Measurements from ENCODE around the gene GASK1B. TPM values are rescaled to one million over a fixed set of nuclear protein-coding genes. Genes with fewer than 3 reads are reported as not detected.

GASK1B gene
- total RNA-seq, 4 donors from 2014 or later: 1.0 to 23.7 (median 10.6) TPM

- 65% methylated on average over 2 of the region's 2 CpGs for WGBS, 2 donors
- intact Hi-C loops (cut with DNase I): no loop called here
- no peak for DNase-seq
- H3K27ac ChIP-seq: no peak overlapping the region
- H3K9me3 ChIP-seq: no peaks in the 10 kb centered on the region
- no peaks in the 10 kb centered on the region for H3K4me1 ChIP-seq
- no peak for TF ChIP-seq POLR2A (IDR thresholded peaks at IDR 0.05)
- H3K27me3 ChIP-seq: no peaks in the 10 kb centered on the region
- H3K36me3 ChIP-seq: no peaks in the 10 kb centered on the region
- no peak overlapping the region for H3K4me3 ChIP-seq
Measured at GRCh38 chr4:158203436-158203835, 30.6 kb upstream of the GASK1B start.

- H3K27ac ChIP-seq: no peak overlapping the region
- WGBS, 2 donors: 23 to 53% methylated on average over 1 of the region's 1 CpG
- intact Hi-C loops (cut with DNase I): no loop called here
- no peak for DNase-seq
- no peak overlapping the region for H3K4me3 ChIP-seq
- H3K4me1 ChIP-seq: no peaks in the 10 kb centered on the region
- no peaks in the 10 kb centered on the region for H3K9me3 ChIP-seq
- H3K36me3 ChIP-seq: no peaks in the 10 kb centered on the region
- TF ChIP-seq CTCF (IDR thresholded peaks at IDR 0.05) (no peak), POLR2A (IDR thresholded peaks at IDR 0.05) (no peak)
- no peaks in the 10 kb centered on the region for H3K27me3 ChIP-seq
Measured at GRCh38 chr4:158202481-158202880, 29.7 kb upstream of the GASK1B start.

GRCh38 chr4:158201876-158202275 lies 29.1 kb upstream of the GASK1B start:
- H3K9me3 ChIP-seq: no peaks in the 10 kb centered on the region
- DNase-seq: no peak
- intact Hi-C loops (cut with DNase I): no loop called here
- H3K36me3 ChIP-seq: no peaks in the 10 kb centered on the region
- TF ChIP-seq CTCF (IDR thresholded peaks at IDR 0.05) (no peak), POLR2A (IDR thresholded peaks at IDR 0.05) (no peak)
- no peaks in the 10 kb centered on the region for H3K4me1 ChIP-seq
- no peak overlapping the region for H3K27ac ChIP-seq
- no peaks in the 10 kb centered on the region for H3K27me3 ChIP-seq
- H3K4me3 ChIP-seq: no peak overlapping the region

GRCh38 chr4:158201322-158201721 lies 28.5 kb upstream of the GASK1B start:
- Histone ChIP-seq H3K4me1 (no peaks in the 10 kb centered on the region), H3K9me3 (no peaks in the 10 kb centered on the region), H3K4me3 (no peak overlapping the region), H3K27me3 (no peaks in the 10 kb centered on the region), H3K27ac (no peak overlapping the region), H3K36me3 (no peaks in the 10 kb centered on the region)
- 92 to 98% methylated on average over 2 to 4 of the region's 4 CpGs for WGBS, 2 donors
- no peak for TF ChIP-seq POLR2A (IDR thresholded peaks at IDR 0.05)
- no peak for TF ChIP-seq CTCF (IDR thresholded peaks at IDR 0.05)
- intact Hi-C loops (cut with DNase I): no loop called here
- DNase-seq: no peak

GRCh38 chr4:158200214-158200613 lies 27.4 kb upstream of the GASK1B start:
- WGBS, 2 donors: 92 to 95% methylated on average over 3 of the region's 3 CpGs
- no peak for DNase-seq
- TF ChIP-seq POLR2A (IDR thresholded peaks at IDR 0.05) (no peak), CTCF (IDR thresholded peaks at IDR 0.05) (no peak)
- no peaks in the 10 kb centered on the region for H3K27me3 ChIP-seq
- no peaks in the 10 kb centered on the region for H3K36me3 ChIP-seq
- H3K27ac ChIP-seq: no peak overlapping the region
- no peak overlapping the region for H3K4me3 ChIP-seq
- no peaks in the 10 kb centered on the region for H3K9me3 ChIP-seq
- no peaks in the 10 kb centered on the region for H3K4me1 ChIP-seq
- intact Hi-C loops (cut with DNase I): no loop called here

- DNase-seq: no peak
- intact Hi-C loops (cut with DNase I): loop anchor here (10.0 kb wide), 1 partner anchor 58 kb away; no protein-coding TSS in a partner anchor
Measured at GRCh38 chr4:158197194-158197776, 24.5 kb upstream of the GASK1B start.

More at GRCh38 chr4:158197194-158197776, 24.5 kb upstream of the GASK1B start:
- Histone ChIP-seq H3K4me3 (no peak overlapping the region), H3K36me3 (no peaks in the 10 kb centered on the region), H3K27ac (no peak overlapping the region), H3K9me3 (no peaks in the 10 kb centered on the region), H3K4me1 (peaks cover 0 to 10% (median 0%) of the 10 kb centered on the region in 3 donors), H3K27me3 (no peaks in the 10 kb centered on the region)
- TF ChIP-seq CTCF (IDR thresholded peaks at IDR 0.05): no peak
- no peak for TF ChIP-seq POLR2A (IDR thresholded peaks at IDR 0.05)
- WGBS, 2 donors: 75 to 80% methylated on average over 5 of the region's 5 CpGs
